Neuronal stem cell (in vitro differentiated cells): ENCODE data around the gene TMPRSS3.

ENCODE experiments used
- DNase-seq: peaks from one replicate; pipeline ENCODE4 v3.0.0-alpha.2; 2013; ENCODE audit warnings: low spot score
- H2AFZ ChIP-seq: one replicate; pipeline ENCODE4 v1.6.1; 2013; ENCODE audit warnings: mild to moderate bottlenecking, low read length, inconsistent platforms
- H2AK5ac ChIP-seq: 2 replicates; pipeline ENCODE4 v1.6.1; 2013; ENCODE audit warnings: low read depth, mild to moderate bottlenecking, inconsistent platforms, low read length, moderate library complexity, mixed read lengths
- H2BK120ac ChIP-seq: 2 replicates; pipeline ENCODE4 v1.6.1; 2013; ENCODE audit warnings: low read depth, mild to moderate bottlenecking, inconsistent platforms, low read length, moderate library complexity, mixed read lengths
- H2BK12ac ChIP-seq: one replicate; pipeline ENCODE4 v1.6.1; 2013; ENCODE audit warnings: low read length, inconsistent platforms
- H2BK15ac ChIP-seq: 2 replicates; pipeline ENCODE4 v1.6.1; 2013; ENCODE audit warnings: mild to moderate bottlenecking, low read length, inconsistent platforms, mixed read lengths
- H2BK5ac ChIP-seq: one replicate; pipeline ENCODE4 v1.6.1; 2013; ENCODE audit warnings: inconsistent platforms, mild to moderate bottlenecking, low read length, moderate library complexity
- H3K14ac ChIP-seq: one replicate; pipeline ENCODE4 v1.6.1; 2013; ENCODE audit warnings: low read length, inconsistent platforms
- H3K18ac ChIP-seq: 2 replicates; pipeline ENCODE4 v1.6.1; 2013; ENCODE audit warnings: low read length, inconsistent platforms
- H3K23ac ChIP-seq: 2 replicates; pipeline ENCODE4 v1.6.1; 2013; ENCODE audit warnings: low read depth, mild to moderate bottlenecking, mixed read lengths, low read length, inconsistent platforms; ENCODE audit not compliant: poor library complexity
- H3K27ac ChIP-seq: replicated peaks from 3 replicates; pipeline ENCODE4 v1.5.1; 2013; ENCODE audit warnings: low read length, inconsistent platforms
- H3K27me3 ChIP-seq, 3 experiments: 2 replicates each; pipeline ENCODE4 v1.6.1; 2013; ENCODE audit warnings: low read length in 3 of 3, mild to moderate bottlenecking in 2 of 3, inconsistent platforms in 1 of 3, low read depth in 1 of 3, mixed read lengths in 1 of 3, moderate library complexity in 1 of 3; ENCODE audit not compliant: control insufficient read depth in 3 of 3, insufficient read depth in 3 of 3
- H3K36me3 ChIP-seq, 2 donors: replicated peaks in 1 of 2; 2 replicates each; pipeline ENCODE4 v1.6.1; 2013; ENCODE audit warnings: low read length in 2 of 2; ENCODE audit not compliant: control insufficient read depth in 2 of 2, insufficient read depth in 2 of 2
- H3K4ac ChIP-seq: 2 replicates; pipeline ENCODE4 v1.6.1; 2013; ENCODE audit warnings: inconsistent platforms, mild to moderate bottlenecking, low read length, moderate library complexity
- H3K4me1 ChIP-seq, 2 donors: 1 replicate in 1 of 2; 2 replicates in 1 of 2; pipeline ENCODE4 v1.6.1; 2013; ENCODE audit warnings: low read length in 2 of 2, low read depth in 1 of 2; ENCODE audit not compliant: control insufficient read depth in 2 of 2, insufficient read depth in 1 of 2
- H3K4me2 ChIP-seq: one replicate; pipeline ENCODE4 v1.6.1; 2013; ENCODE audit warnings: mild to moderate bottlenecking, low read length, inconsistent platforms; ENCODE audit not compliant: insufficient read depth, poor library complexity, severe bottlenecking
- H3K4me3 ChIP-seq, 2 donors: 2 replicates each; pipeline ENCODE4 v1.5.1; 2013; ENCODE audit warnings: low read length in 2 of 2, mild to moderate bottlenecking in 2 of 2, inconsistent platforms in 1 of 2, moderate library complexity in 1 of 2
- H3K79me1 ChIP-seq: one replicate; pipeline ENCODE4 v1.6.1; 2013; ENCODE audit warnings: low read depth, mild to moderate bottlenecking, inconsistent platforms, low read length, moderate library complexity
- H3K9ac ChIP-seq: one replicate; pipeline ENCODE4 v1.6.1; 2013; ENCODE audit warnings: mild to moderate bottlenecking, low read depth, low read length, inconsistent platforms; ENCODE audit not compliant: poor library complexity
- H3K9me3 ChIP-seq, 2 donors: replicated peaks in 1 of 2; 2 replicates each; pipeline versions ENCODE3 to v1.6.1; 2013; ENCODE audit warnings: low read length in 2 of 2, mild to moderate bottlenecking in 2 of 2, inconsistent platforms in 1 of 2, low read depth in 1 of 2, mixed read lengths in 1 of 2, moderate library complexity in 1 of 2; ENCODE audit not compliant: control insufficient read depth in 2 of 2, insufficient read depth in 1 of 2
- H4K8ac ChIP-seq: one replicate; pipeline ENCODE4 v1.6.1; 2013; ENCODE audit warnings: low read depth, mild to moderate bottlenecking, inconsistent platforms, low read length, moderate library complexity
- H4K91ac ChIP-seq: one replicate; pipeline ENCODE4 v1.6.1; 2013; ENCODE audit warnings: low read length, low read depth, mild to moderate bottlenecking, inconsistent platforms; ENCODE audit not compliant: poor library complexity
- WGBS, 2 donors: extraction: QIAGEN DNeasy Blood & Tissue Kit; methylation state at CpG; one replicate each; pipeline ENCODE4 v1.1.7; 2013; ENCODE audit warnings: missing lambda C conversion rate in 2 of 2, mixed read lengths in 1 of 2; ENCODE audit not compliant: insufficient read length in 2 of 2, insufficient replicate concordance in 1 of 2; ENCODE audit errors: extremely low coverage in 2 of 2; 5-methylcytosine and 5-hydroxymethylcytosine counted together

The TMPRSS3 gene

GRCh38 chr21:42388740-42389448 is 7.0 kb downstream of the TMPRSS3 start:
- no CpG with 5 or more reads among the region's 20 CpGs for WGBS, 2 donors
- no peak overlapping the region for H3K9ac ChIP-seq
- H3K27me3 ChIP-seq: no peaks in the 10 kb centered on the region

GRCh38 chr21:42387843-42388340 is 8.0 kb downstream of the TMPRSS3 start:
- Histone ChIP-seq H3K27ac (no peak overlapping the region), H3K4me3 (no peak overlapping the region), H3K4ac (no peak overlapping the region), H3K9ac (no peak overlapping the region), H3K4me1 (peaks cover 0 to 12% of the 10 kb centered on the region in 2 donors), H2AK5ac (peak overlapping the region; percentile 30), H2BK120ac (no peak overlapping the region), H3K23ac (no peak overlapping the region), H2AFZ (no peak overlapping the region), H3K9me3 (peaks cover 0 to 3% of the 10 kb centered on the region in 2 donors), H4K91ac (no peak overlapping the region), H3K27me3 (no peaks in the 10 kb centered on the region), H3K14ac (peak overlapping the region; percentile 66), H2BK12ac (no peak overlapping the region), H3K79me1 (no peaks in the 10 kb centered on the region), H2BK15ac (no peak overlapping the region), H3K4me2 (no peak overlapping the region), H4K8ac (no peak overlapping the region), H2BK5ac (no peak overlapping the region), H3K36me3 (no peaks in the 10 kb centered on the region), H3K18ac (no peak overlapping the region)
- DNase-seq: no peak
- no CpG with 5 or more reads among the region's 6 CpGs for WGBS, 2 donors

More at GRCh38 chr21:42388740-42389448, 7.0 kb downstream of the TMPRSS3 start:
- H3K4me3 ChIP-seq: no peak overlapping the region
- H3K18ac ChIP-seq: peak overlapping the region; percentile 57
- peak overlapping the region; percentile 35 for H3K4me2 ChIP-seq
- no peak overlapping the region for H4K91ac ChIP-seq
- DNase-seq: no peak
- H3K36me3 ChIP-seq: no peaks in the 10 kb centered on the region
- H3K14ac ChIP-seq: peak overlapping the region; percentile 5
- H2BK12ac ChIP-seq: no peak overlapping the region
- peaks cover 0 to 3% of the 10 kb centered on the region in 2 donors for H3K9me3 ChIP-seq
- peaks cover 0 to 12% of the 10 kb centered on the region in 2 donors for H3K4me1 ChIP-seq
- no peak overlapping the region for H3K4ac ChIP-seq
- no peak overlapping the region for H2AFZ ChIP-seq
- H2BK5ac ChIP-seq: no peak overlapping the region
- H2BK15ac ChIP-seq: no peak overlapping the region
- H3K27ac ChIP-seq: no peak overlapping the region
- H4K8ac ChIP-seq: no peak overlapping the region
- no peak overlapping the region for H3K23ac ChIP-seq
- peak overlapping the region; percentile 30 for H2AK5ac ChIP-seq
- no peaks in the 10 kb centered on the region for H3K79me1 ChIP-seq
- no peak overlapping the region for H2BK120ac ChIP-seq

GRCh38 chr21:42387164-42387563 is 8.7 kb downstream of the TMPRSS3 start:
- Histone ChIP-seq H3K9ac (no peak overlapping the region), H3K23ac (no peak overlapping the region), H4K8ac (no peak overlapping the region), H3K4me2 (no peak overlapping the region), H2AK5ac (no peak overlapping the region), H4K91ac (no peak overlapping the region), H3K36me3 (no peaks in the 10 kb centered on the region), H3K18ac (no peak overlapping the region), H3K27me3 (no peaks in the 10 kb centered on the region), H3K9me3 (peaks cover 0 to 3% of the 10 kb centered on the region in 2 donors), H2AFZ (no peak overlapping the region), H3K4ac (no peak overlapping the region), H3K4me1 (peaks cover 0 to 12% of the 10 kb centered on the region in 2 donors), H2BK15ac (no peak overlapping the region), H2BK5ac (no peak overlapping the region), H3K4me3 (no peak overlapping the region), H2BK12ac (no peak overlapping the region), H2BK120ac (no peak overlapping the region), H3K27ac (no peak overlapping the region), H3K79me1 (no peaks in the 10 kb centered on the region), H3K14ac (no peak overlapping the region)
- DNase-seq: no peak
- no CpG with 5 or more reads among the region's 3 CpGs for WGBS, 2 donors

GRCh38 chr21:42386034-42386591 is 9.7 kb downstream of the TMPRSS3 start:
- peaks cover 0 to 12% of the 10 kb centered on the region in 2 donors for H3K4me1 ChIP-seq
- no peak overlapping the region for H3K4me2 ChIP-seq
- H3K36me3 ChIP-seq: no peaks in the 10 kb centered on the region
- DNase-seq: no peak
- no peak overlapping the region for H3K9ac ChIP-seq
- no peak overlapping the region for H3K14ac ChIP-seq
- H2AK5ac ChIP-seq: no peak overlapping the region
- no peak overlapping the region for H4K91ac ChIP-seq
- no peak overlapping the region for H3K4me3 ChIP-seq
- peaks cover 0 to 3% of the 10 kb centered on the region in 2 donors for H3K9me3 ChIP-seq
- H3K4ac ChIP-seq: no peak overlapping the region
- H2BK12ac ChIP-seq: no peak overlapping the region
- no peak overlapping the region for H3K23ac ChIP-seq
- no peak overlapping the region for H2BK15ac ChIP-seq
- H3K27ac ChIP-seq: no peak overlapping the region
- H4K8ac ChIP-seq: no peak overlapping the region
- H3K18ac ChIP-seq: no peak overlapping the region
- no peak overlapping the region for H2AFZ ChIP-seq
- no peaks in the 10 kb centered on the region for H3K27me3 ChIP-seq
- H3K79me1 ChIP-seq: no peaks in the 10 kb centered on the region
- no peak overlapping the region for H2BK5ac ChIP-seq
- H2BK120ac ChIP-seq: no peak overlapping the region
- no CpG with 5 or more reads among the region's 11 CpGs for WGBS, 2 donors
